Measurements from ENCODE around the gene SHTN1.

The SHTN1 gene

GRCh38 chr10:116973946-116974455 lies 31.0 kb downstream of the SHTN1 start:
- Mint-ChIP-seq H3K36me3 (ENCODE audit: insufficient read depth) (no peaks in the 10 kb centered on the region), H3K9me3 (no peaks in the 10 kb centered on the region), H3K27me3 (no peaks in the 10 kb centered on the region), H3K4me3 (no peak overlapping the region), H3K4me1 (no peaks in the 10 kb centered on the region), H3K27ac (ENCODE audit: low read depth) (no peak overlapping the region)
- DNase-seq (ENCODE audit: low spot score in 2 of 2) (no peak), ATAC-seq (replicated peaks; ENCODE audit: extremely low read depth, poor library complexity, severe bottlenecking) (no peak)

- H3K36me3 Mint-ChIP-seq (ENCODE audit: insufficient read depth) = no peaks in the 10 kb centered on the region
- ATAC-seq (replicated peaks; ENCODE audit: extremely low read depth, poor library complexity, severe bottlenecking) = no peak
- no peaks in the 10 kb centered on the region for H3K9me3 Mint-ChIP-seq
- DNase-seq (ENCODE audit: low spot score in 2 of 2) = no peak
- no peak overlapping the region for H3K4me3 Mint-ChIP-seq
- H3K27ac Mint-ChIP-seq (ENCODE audit: low read depth) = no peak overlapping the region
- H3K4me1 Mint-ChIP-seq = no peaks in the 10 kb centered on the region
- H3K27me3 Mint-ChIP-seq = no peaks in the 10 kb centered on the region
These were observed 31.5 kb downstream of the SHTN1 start for GRCh38 chr10:116973371-116973905.

GRCh38 chr10:116972131-116972530 lies 32.9 kb downstream of the SHTN1 start:
- Mint-ChIP-seq H3K27ac (ENCODE audit: low read depth) (no peak overlapping the region), H3K4me3 (no peak overlapping the region), H3K36me3 (ENCODE audit: insufficient read depth) (no peaks in the 10 kb centered on the region), H3K4me1 (no peaks in the 10 kb centered on the region), H3K9me3 (no peaks in the 10 kb centered on the region), H3K27me3 (no peaks in the 10 kb centered on the region)
- DNase-seq (ENCODE audit: low spot score in 2 of 2) (no peak), ATAC-seq (replicated peaks; ENCODE audit: extremely low read depth, poor library complexity, severe bottlenecking) (no peak)

GRCh38 chr10:116970050-116970449 lies 34.9 kb downstream of the SHTN1 start:
- Mint-ChIP-seq H3K27me3 (no peaks in the 10 kb centered on the region), H3K4me3 (no peak overlapping the region), H3K27ac (ENCODE audit: low read depth) (no peak overlapping the region), H3K9me3 (no peaks in the 10 kb centered on the region), H3K4me1 (no peaks in the 10 kb centered on the region), H3K36me3 (ENCODE audit: insufficient read depth) (no peaks in the 10 kb centered on the region)
- ATAC-seq (replicated peaks; ENCODE audit: extremely low read depth, poor library complexity, severe bottlenecking) = no peak
- no peak for DNase-seq (ENCODE audit: low spot score in 2 of 2)

- no peak overlapping the region for H3K4me3 Mint-ChIP-seq
- ATAC-seq (replicated peaks; ENCODE audit: extremely low read depth, poor library complexity, severe bottlenecking) = no peak
- no peaks in the 10 kb centered on the region for H3K4me1 Mint-ChIP-seq
- no peak for DNase-seq (ENCODE audit: low spot score in 2 of 2)
- no peaks in the 10 kb centered on the region for H3K27me3 Mint-ChIP-seq
- no peaks in the 10 kb centered on the region for H3K9me3 Mint-ChIP-seq
- no peaks in the 10 kb centered on the region for H3K36me3 Mint-ChIP-seq (ENCODE audit: insufficient read depth)
- no peak overlapping the region for H3K27ac Mint-ChIP-seq (ENCODE audit: low read depth)
These were observed 36.7 kb downstream of the SHTN1 start for GRCh38 chr10:116968331-116968730.

- Mint-ChIP-seq H3K27me3 (no peaks in the 10 kb centered on the region), H3K4me1 (no peaks in the 10 kb centered on the region), H3K9me3 (no peaks in the 10 kb centered on the region), H3K27ac (ENCODE audit: low read depth) (no peak overlapping the region), H3K4me3 (no peak overlapping the region), H3K36me3 (ENCODE audit: insufficient read depth) (no peaks in the 10 kb centered on the region)
- no peak for DNase-seq (ENCODE audit: low spot score in 2 of 2)
- ATAC-seq (replicated peaks; ENCODE audit: extremely low read depth, poor library complexity, severe bottlenecking) = no peak
These were observed 43.4 kb downstream of the SHTN1 start for GRCh38 chr10:116961406-116962251.

GRCh38 chr10:116960066-116960776 lies 44.8 kb downstream of the SHTN1 start:
- no peaks in the 10 kb centered on the region for H3K9me3 Mint-ChIP-seq
- H3K4me3 Mint-ChIP-seq = no peak overlapping the region
- no peak overlapping the region for H3K27ac Mint-ChIP-seq (ENCODE audit: low read depth)
- H3K27me3 Mint-ChIP-seq = no peaks in the 10 kb centered on the region
- H3K36me3 Mint-ChIP-seq (ENCODE audit: insufficient read depth) = no peaks in the 10 kb centered on the region
- H3K4me1 Mint-ChIP-seq = no peaks in the 10 kb centered on the region
- ATAC-seq (replicated peaks; ENCODE audit: extremely low read depth, poor library complexity, severe bottlenecking) (no peak), DNase-seq (ENCODE audit: low spot score in 2 of 2) (no peak)

GRCh38 chr10:116952729-116953128 lies 52.3 kb downstream of the SHTN1 start:
- Mint-ChIP-seq H3K4me3 (no peak overlapping the region), H3K27me3 (no peaks in the 10 kb centered on the region), H3K27ac (ENCODE audit: low read depth) (no peak overlapping the region), H3K4me1 (no peaks in the 10 kb centered on the region), H3K36me3 (ENCODE audit: insufficient read depth) (no peaks in the 10 kb centered on the region), H3K9me3 (no peaks in the 10 kb centered on the region)
- ATAC-seq (replicated peaks; ENCODE audit: extremely low read depth, poor library complexity, severe bottlenecking) (no peak), DNase-seq (ENCODE audit: low spot score in 2 of 2) (no peak)

- DNase-seq (ENCODE audit: low spot score in 2 of 2) (no peak), ATAC-seq (replicated peaks; ENCODE audit: extremely low read depth, poor library complexity, severe bottlenecking) (no peak)
- no peaks in the 10 kb centered on the region for H3K9me3 Mint-ChIP-seq
- H3K27ac Mint-ChIP-seq (ENCODE audit: low read depth) = no peak overlapping the region
- H3K4me3 Mint-ChIP-seq = no peak overlapping the region
- H3K4me1 Mint-ChIP-seq = no peaks in the 10 kb centered on the region
- no peaks in the 10 kb centered on the region for H3K27me3 Mint-ChIP-seq
- no peaks in the 10 kb centered on the region for H3K36me3 Mint-ChIP-seq (ENCODE audit: insufficient read depth)
These were observed 56.5 kb downstream of the SHTN1 start for GRCh38 chr10:116948530-116948870.

GRCh38 chr10:116947841-116948529 lies 57.0 kb downstream of the SHTN1 start:
- H3K9me3 Mint-ChIP-seq = no peaks in the 10 kb centered on the region

GRCh38 chr10:116944911-116945310 lies 60.1 kb downstream of the SHTN1 start:
- ATAC-seq (replicated peaks; ENCODE audit: extremely low read depth, poor library complexity, severe bottlenecking) = no peak
- Mint-ChIP-seq H3K9me3 (no peaks in the 10 kb centered on the region), H3K27ac (ENCODE audit: low read depth) (no peak overlapping the region), H3K36me3 (ENCODE audit: insufficient read depth) (no peaks in the 10 kb centered on the region), H3K4me1 (no peaks in the 10 kb centered on the region), H3K4me3 (no peak overlapping the region), H3K27me3 (no peaks in the 10 kb centered on the region)
- no peak for DNase-seq (ENCODE audit: low spot score in 2 of 2)

More at GRCh38 chr10:116947841-116948529, 57.0 kb downstream of the SHTN1 start:
- ATAC-seq (replicated peaks; ENCODE audit: extremely low read depth, poor library complexity, severe bottlenecking) (no peak), DNase-seq (ENCODE audit: low spot score in 2 of 2) (no peak)
- Mint-ChIP-seq H3K27ac (ENCODE audit: low read depth) (no peak overlapping the region), H3K27me3 (no peaks in the 10 kb centered on the region), H3K4me3 (no peak overlapping the region), H3K4me1 (no peaks in the 10 kb centered on the region), H3K36me3 (ENCODE audit: insufficient read depth) (no peaks in the 10 kb centered on the region)

GRCh38 chr10:116931806-116932205 lies 73.2 kb downstream of the SHTN1 start:
- peaks cover 6% of the 10 kb centered on the region for H3K9me3 Mint-ChIP-seq
- no peak overlapping the region for H3K27ac Mint-ChIP-seq (ENCODE audit: low read depth)
- DNase-seq (ENCODE audit: low spot score in 2 of 2) = no peak

More at GRCh38 chr10:116931806-116932205, 73.2 kb downstream of the SHTN1 start:
- Mint-ChIP-seq H3K4me3 (no peak overlapping the region), H3K36me3 (ENCODE audit: insufficient read depth) (no peaks in the 10 kb centered on the region), H3K27me3 (no peaks in the 10 kb centered on the region), H3K4me1 (no peaks in the 10 kb centered on the region)
- ATAC-seq (replicated peaks; ENCODE audit: extremely low read depth, poor library complexity, severe bottlenecking) = no peak

Data from central memory CD8-positive, alpha-beta T cell (primary cell).